Nephron (organoid): ENCODE measurements around the gene LIPC.

ENCODE experiments used
- H3K27ac Mint-ChIP-seq, 3 experiments: 2 replicates each; pipeline ENCODE4 v1.8.0; 2020; ENCODE audit warnings: mixed read lengths in 3 of 3, mild to moderate bottlenecking in 2 of 3, moderate library complexity in 1 of 3
- H3K27me3 Mint-ChIP-seq: 2 replicates; pipeline ENCODE4 v1.8.0; 2021; ENCODE audit warnings: low read depth, mild to moderate bottlenecking, moderate library complexity, mixed read lengths
- H3K36me3 Mint-ChIP-seq: 2 replicates; pipeline ENCODE4 v1.8.0; 2020; ENCODE audit warnings: low read depth, mixed read lengths
- H3K4me1 Mint-ChIP-seq: 2 replicates; pipeline ENCODE4 v1.8.0; 2020; ENCODE audit warnings: mixed read lengths
- H3K4me3 Mint-ChIP-seq, 3 experiments: 2 replicates each; pipeline ENCODE4 v1.8.0; 2020; ENCODE audit warnings: mild to moderate bottlenecking in 3 of 3, mixed read lengths in 3 of 3, moderate library complexity in 2 of 3
- H3K9me3 Mint-ChIP-seq: 2 replicates; pipeline ENCODE4 v1.8.0; 2020; ENCODE audit warnings: mixed read lengths
- CTCF ChIP-seq, 3 experiments: fragments of 200-600 bp; sonication (generic); IDR thresholded peaks; one replicate each; pipeline ENCODE4 v1.5.0; 2021; ENCODE audit warnings: antibody characterized with exemption in 3 of 3; ENCODE audit not compliant: unreplicated experiment in 3 of 3

The LIPC gene

DNA sequence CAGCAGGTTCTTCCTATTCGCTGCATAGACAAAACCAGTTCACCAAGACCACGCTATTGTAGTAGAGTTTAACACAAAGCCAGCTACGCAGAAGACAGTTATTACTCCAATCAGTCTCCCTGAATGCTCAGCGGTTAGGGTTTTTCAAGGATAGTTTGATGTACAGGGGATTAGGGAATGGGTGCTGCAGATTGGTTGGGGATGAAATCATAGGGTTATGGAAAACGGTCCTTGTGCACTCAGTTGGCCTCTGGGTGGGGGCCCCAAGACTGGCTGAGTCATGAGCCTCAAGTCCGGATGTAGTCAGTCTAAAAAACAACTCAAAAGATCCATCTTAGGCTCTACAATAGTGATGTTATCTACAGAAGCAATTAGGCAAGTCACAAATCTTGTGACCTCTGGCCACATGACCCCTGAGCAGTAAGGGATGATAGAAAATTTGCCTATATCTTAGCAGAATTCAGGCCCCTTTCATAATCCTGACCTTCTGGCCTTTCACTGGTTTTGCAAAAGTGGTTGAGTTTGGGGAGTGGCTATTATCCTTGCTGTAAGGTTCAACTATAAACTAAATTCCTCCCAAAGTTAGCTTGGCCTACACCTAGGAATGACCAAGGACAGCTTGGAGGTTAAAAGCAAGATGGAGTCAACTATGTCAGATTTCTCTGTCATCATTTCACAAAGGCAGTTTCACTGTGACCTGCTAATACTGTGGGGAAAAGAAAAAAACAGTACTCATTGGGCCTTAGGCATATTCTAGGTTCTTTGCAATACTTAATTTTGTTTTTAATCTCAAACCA lies 57.7 kb downstream of the LIPC start:
- TF ChIP-seq CTCF (IDR thresholded peaks at IDR 0.05; ENCODE audit: unreplicated experiment in 3 of 3) = no peak
- Mint-ChIP-seq H3K4me3 (no peak overlapping the region), H3K27ac (no peak overlapping the region), H3K27me3 (peaks cover 10% of the 10 kb centered on the region), H3K9me3 (peaks cover 8% of the 10 kb centered on the region), H3K36me3 (no peaks in the 10 kb centered on the region), H3K4me1 (peaks cover 33% of the 10 kb centered on the region)

DNA sequence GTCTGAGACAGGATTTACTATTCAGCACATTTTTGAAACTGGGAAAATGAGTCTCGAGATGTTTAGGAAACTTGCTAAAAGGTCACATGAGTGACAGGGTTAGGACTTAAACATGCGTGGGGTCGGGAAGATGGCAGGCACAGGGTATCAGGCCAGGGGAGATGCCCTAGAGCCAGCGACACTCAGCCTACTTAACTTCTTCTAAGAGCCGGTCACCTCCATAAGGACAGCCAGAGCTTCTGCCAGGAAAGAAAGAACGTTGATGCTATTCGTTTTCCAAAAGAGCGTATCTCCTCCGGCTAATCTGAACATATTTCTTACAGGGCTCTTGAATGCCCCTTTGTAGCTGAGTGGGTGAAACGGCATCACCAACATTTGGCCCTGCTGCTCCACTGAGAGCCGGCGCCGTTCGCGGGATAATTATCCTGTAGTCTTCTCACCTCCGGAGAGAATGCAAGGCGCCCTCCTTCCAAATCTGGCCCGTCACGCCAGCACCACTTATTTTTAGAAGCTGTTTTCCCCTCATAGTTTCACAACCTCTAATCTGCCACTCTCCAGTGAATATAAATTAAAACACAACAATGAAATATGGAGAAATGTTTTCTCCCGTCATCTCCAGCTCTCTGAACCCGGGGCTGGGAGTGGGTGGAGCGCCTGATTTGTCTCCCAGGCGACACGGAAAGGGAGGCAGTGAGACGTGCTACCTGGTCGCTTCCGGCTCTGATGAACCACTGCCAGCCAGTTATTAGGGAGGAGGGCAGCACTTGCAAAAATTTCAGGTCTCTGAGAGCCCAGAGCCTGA lies 58.5 kb downstream of the LIPC start:
- Mint-ChIP-seq H3K27me3 (peaks cover 10% of the 10 kb centered on the region), H3K4me1 (peaks cover 36% of the 10 kb centered on the region), H3K9me3 (peaks cover 8% of the 10 kb centered on the region), H3K36me3 (no peaks in the 10 kb centered on the region), H3K4me3 (no peak overlapping the region), H3K27ac (peak overlapping the region in 2 of 3 experiments; percentile 29)
- TF ChIP-seq CTCF (IDR thresholded peaks at IDR 0.05; ENCODE audit: unreplicated experiment in 3 of 3) = no peak

GRCh38 chr15:58490888-58491473 lies 59.2 kb downstream of the LIPC start:
- Mint-ChIP-seq H3K36me3 (no peaks in the 10 kb centered on the region), H3K9me3 (peaks cover 8% of the 10 kb centered on the region), H3K27me3 (peaks cover 10% of the 10 kb centered on the region), H3K4me1 (peaks cover 43% of the 10 kb centered on the region), H3K4me3 (no peak overlapping the region), H3K27ac (peak overlapping the region in 2 of 3 experiments; percentile 29)
- no peak for TF ChIP-seq CTCF (IDR thresholded peaks at IDR 0.05; ENCODE audit: unreplicated experiment in 3 of 3)

- no peak overlapping the region for H3K4me3 Mint-ChIP-seq
- peak overlapping the region in 1 of 3 experiments; percentile 29 for H3K27ac Mint-ChIP-seq
- no peak for TF ChIP-seq CTCF (IDR thresholded peaks at IDR 0.05; ENCODE audit: unreplicated experiment in 3 of 3)
- no peaks in the 10 kb centered on the region for H3K36me3 Mint-ChIP-seq
- peaks cover 48% of the 10 kb centered on the region for H3K4me1 Mint-ChIP-seq
- H3K27me3 Mint-ChIP-seq = peaks cover 14% of the 10 kb centered on the region
- H3K9me3 Mint-ChIP-seq = peaks cover 8% of the 10 kb centered on the region
Observed at GRCh38 chr15:58491499-58492202, 59.9 kb downstream of the LIPC start.

GRCh38 chr15:58492661-58493397 lies 61.0 kb downstream of the LIPC start:
- H3K4me1 Mint-ChIP-seq = peaks cover 49% of the 10 kb centered on the region
- TF ChIP-seq CTCF (IDR thresholded peaks at IDR 0.05; ENCODE audit: unreplicated experiment in 3 of 3) = no peak
- H3K27me3 Mint-ChIP-seq = peaks cover 19% of the 10 kb centered on the region
- no peak overlapping the region for H3K4me3 Mint-ChIP-seq
- no peaks in the 10 kb centered on the region for H3K36me3 Mint-ChIP-seq
- H3K9me3 Mint-ChIP-seq = peaks cover 8% of the 10 kb centered on the region
- H3K27ac Mint-ChIP-seq = peak overlapping the region; percentile 5 to 25 (median 10)
